HG02588 (cell line): ENCODE measurements around the gene BRPF1.

ENCODE experiments used
- ATAC-seq: cut with Tn5 transposase; IDR thresholded peaks from one replicate; pipeline ENCODE4 v1.9.1; 2021; ENCODE audit warnings: mild to moderate bottlenecking, moderate library complexity; ENCODE audit not compliant: unreplicated experiment

Gene BRPF1, protein sequence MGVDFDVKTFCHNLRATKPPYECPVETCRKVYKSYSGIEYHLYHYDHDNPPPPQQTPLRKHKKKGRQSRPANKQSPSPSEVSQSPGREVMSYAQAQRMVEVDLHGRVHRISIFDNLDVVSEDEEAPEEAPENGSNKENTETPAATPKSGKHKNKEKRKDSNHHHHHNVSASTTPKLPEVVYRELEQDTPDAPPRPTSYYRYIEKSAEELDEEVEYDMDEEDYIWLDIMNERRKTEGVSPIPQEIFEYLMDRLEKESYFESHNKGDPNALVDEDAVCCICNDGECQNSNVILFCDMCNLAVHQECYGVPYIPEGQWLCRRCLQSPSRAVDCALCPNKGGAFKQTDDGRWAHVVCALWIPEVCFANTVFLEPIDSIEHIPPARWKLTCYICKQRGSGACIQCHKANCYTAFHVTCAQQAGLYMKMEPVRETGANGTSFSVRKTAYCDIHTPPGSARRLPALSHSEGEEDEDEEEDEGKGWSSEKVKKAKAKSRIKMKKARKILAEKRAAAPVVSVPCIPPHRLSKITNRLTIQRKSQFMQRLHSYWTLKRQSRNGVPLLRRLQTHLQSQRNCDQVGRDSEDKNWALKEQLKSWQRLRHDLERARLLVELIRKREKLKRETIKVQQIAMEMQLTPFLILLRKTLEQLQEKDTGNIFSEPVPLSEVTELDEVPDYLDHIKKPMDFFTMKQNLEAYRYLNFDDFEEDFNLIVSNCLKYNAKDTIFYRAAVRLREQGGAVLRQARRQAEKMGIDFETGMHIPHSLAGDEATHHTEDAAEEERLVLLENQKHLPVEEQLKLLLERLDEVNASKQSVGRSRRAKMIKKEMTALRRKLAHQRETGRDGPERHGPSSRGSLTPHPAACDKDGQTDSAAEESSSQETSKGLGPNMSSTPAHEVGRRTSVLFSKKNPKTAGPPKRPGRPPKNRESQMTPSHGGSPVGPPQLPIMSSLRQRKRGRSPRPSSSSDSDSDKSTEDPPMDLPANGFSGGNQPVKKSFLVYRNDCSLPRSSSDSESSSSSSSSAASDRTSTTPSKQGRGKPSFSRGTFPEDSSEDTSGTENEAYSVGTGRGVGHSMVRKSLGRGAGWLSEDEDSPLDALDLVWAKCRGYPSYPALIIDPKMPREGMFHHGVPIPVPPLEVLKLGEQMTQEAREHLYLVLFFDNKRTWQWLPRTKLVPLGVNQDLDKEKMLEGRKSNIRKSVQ (N-terminal part only)

DNA sequence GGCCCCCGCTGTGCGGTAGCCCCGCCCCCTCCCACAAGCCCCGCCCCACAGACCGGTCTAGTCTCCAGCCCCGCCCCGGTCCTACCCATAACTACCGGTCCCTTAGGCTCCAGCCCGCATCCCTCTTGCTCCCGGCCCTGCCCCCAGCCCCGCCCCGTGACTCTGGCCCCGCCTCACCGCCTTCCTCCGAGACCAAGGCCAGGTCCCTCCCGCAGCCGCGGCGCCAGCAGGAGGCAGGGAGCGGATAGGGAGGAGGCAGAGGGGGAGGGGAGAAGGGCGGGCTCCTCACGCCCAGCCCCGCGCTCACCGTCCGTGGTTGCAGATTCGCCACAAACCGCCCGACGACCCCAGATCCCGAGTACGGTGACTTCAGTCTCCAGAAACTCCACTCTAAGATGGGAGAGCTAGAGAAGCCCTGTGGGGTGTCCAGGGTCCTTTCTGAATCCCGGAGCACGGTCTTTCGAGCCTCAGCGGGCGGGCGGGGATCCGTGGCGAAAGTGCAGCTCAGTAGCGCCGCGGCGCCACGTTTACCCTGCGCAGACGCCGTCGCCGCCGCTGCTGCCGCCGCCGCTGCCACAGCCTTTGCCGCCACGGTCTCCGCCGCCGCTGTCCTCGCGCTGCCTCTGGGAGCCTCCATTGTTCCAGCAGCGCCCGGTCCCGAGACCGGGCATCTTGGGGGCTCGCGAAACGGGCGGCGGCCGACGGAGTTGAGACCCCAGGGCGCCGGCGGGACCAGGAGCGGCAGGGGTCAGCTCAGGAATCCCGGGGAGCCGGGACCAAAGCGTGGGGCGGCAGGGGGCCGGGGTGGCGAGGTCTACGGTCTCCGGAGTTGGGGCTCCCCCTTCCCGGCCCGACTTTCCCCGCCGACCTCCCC lies at the start of gene BRPF1:
Gene BRPF1 (plus strand): TSS at position 530 of the 874 bp plus-strand sequence. CDS start 2,406 bp downstream, outside the sequence.
- peak; percentile 92 for ATAC-seq

DNA sequence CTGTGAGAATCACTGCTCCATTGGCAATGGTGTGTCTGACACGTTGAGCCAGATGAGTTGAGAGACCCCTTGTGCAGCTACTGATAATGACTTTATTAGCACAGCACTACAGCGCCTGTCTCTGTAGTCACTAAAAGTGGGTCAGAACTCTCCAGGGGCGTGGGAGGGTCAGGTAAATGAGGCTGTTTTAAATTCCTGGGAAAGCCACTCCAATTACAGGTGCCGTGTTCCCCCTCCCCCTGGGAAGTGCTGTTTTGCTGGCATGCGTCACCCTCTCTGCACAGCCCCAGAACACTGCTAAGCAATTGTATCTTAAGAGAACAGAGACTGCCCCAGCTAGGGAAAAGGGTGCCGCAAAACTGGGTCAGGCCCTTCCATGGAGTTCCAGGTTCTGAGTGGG lies 49.4 kb upstream of the BRPF1 start:
- ATAC-seq = no peak

DNA sequence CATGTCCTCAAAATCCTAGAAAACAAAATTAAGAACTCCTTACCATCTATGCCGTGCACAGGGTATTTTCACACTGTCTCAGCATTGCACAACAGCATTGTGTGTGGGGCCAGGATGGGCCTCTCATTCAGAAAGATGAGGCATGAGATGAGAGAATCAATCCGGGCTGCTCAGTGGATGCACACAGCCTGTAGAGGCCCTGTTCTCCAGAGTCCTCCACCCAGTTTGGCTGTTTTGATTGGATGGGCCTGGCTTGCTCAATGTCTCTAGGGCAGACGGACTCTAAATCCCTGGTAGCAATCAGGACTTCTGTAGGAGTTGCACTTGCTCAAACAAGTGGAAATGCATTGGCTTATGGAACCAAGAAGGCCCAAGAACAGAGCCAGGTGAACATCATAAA lies 48.1 kb upstream of the BRPF1 start:
- ATAC-seq = no peak

DNA sequence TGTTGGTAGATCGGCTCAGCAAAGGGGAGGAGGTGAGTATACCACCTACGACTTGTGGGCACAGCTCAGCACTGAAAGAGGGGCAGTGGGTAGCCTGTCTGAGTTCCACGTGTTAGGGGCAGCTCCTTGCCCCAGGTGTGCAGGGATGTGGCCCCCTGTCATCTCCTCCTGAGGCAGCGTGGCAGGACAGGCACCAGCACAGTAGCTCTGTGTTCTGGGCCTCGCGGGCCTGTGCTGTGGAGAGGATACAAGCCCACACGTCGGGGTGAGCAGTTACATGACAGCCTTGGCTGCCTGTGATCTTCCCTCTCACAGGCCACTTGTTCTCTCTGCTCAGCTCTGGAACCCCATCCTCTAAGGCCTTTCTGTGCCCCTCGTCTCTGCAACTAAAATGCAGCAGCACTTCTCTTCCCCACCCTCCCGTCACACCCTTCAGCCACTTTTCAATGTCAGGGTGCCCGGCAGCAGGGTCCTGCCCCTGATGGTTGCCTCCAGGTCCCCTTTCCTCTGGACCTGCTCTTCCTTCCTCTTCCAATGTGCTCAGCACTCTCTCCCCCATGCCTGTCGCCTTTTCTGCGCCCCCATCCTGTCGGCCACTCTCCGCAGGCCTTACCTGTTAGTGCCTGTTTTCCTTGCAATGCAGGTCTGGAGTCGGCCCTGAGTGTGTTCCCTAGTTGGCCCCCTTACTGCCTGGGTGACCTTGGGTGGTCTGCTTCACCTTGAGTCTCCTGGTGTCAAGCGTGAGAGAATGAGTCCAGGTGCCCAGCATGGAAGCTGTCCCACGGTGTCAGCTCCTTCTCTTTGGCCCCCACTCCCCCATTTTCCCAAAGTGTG lies 46.1 kb upstream of the BRPF1 start:
- ATAC-seq = no peak

DNA sequence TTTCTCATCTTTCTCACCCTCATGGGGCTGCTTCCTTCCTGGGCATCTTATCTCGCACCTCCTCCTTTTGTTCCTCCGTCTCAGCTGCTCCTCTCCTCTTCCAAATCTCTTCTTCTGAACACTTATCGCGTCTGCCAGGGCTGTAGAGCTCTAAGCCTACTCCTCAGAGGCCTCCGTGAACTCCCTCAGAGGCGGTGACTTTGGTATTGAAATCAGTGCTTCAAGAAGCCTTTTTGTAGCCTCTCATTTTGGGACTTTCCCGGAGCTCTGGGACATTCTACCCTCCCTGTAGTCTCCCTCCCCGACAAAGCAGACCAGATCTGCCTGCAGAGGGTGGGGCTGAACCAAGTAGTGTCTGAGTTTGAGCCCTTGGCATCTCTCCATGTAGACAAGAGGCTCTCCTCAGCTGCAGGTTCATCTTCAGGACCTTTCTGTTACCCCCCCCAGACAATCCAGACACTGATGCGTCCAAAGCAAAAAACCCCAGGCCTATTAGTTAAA lies 45.4 kb upstream of the BRPF1 start:
- no peak for ATAC-seq

DNA sequence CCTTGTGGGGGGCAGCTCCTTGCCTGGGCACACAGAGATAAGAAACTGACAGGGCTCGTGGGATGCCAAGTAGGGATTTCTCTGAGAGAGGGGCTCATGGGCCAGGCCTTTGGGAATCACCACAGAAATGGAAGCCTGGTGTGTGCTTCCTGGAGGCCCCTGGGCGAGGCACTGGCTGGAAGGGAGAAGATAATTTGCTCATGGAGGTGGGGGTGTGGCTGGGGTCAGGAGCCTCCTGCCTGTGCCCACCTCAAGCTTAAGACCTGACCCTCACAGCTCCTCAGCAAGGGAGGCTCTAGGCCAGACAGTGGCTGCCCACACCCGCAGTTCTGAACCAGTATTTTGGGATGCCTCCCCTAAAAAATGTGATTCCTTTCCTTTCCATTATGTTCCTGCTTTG lies 44.8 kb upstream of the BRPF1 start:
- ATAC-seq = no peak

DNA sequence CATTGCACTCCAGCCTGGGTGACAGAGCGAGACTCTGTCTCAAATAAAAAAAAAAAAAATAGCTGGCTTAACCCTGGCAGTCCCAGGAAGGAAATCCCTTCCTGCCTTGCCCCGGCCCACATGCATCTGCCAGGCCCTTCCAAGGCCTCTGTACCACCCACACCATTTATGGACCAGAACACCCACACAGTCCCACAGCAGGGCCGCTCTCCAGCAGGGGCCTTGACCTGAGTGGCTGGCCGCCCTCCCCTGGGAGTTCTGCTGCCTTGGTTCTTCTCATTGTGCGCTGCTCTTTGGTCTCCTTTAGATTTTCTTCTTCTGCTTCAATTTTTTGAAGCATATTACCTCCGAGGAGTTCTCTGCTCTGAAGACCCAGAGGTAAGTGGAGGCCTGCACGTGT lies 44.0 kb upstream of the BRPF1 start:
- no peak for ATAC-seq

DNA sequence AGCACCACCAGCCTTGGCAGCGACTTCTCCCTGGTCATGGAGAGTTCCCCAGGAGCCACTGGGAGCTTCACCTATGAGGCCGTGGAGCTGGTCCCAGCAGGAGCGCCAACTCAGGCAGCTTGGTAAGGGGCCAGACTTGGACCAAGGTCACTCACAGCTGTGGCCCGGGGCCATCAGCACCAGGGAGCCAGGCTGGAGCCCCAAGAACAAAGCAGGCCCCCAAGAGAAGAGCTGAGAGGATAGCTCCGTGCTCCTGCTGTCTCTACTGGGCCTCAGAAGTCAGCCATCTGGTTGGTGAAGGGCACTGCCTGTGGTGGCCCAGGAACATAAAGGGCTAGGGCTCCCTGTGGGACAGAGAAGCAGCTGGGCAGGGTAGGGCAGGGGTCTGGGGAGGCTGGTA lies 42.6 kb upstream of the BRPF1 start:
- ATAC-seq = no peak

DNA sequence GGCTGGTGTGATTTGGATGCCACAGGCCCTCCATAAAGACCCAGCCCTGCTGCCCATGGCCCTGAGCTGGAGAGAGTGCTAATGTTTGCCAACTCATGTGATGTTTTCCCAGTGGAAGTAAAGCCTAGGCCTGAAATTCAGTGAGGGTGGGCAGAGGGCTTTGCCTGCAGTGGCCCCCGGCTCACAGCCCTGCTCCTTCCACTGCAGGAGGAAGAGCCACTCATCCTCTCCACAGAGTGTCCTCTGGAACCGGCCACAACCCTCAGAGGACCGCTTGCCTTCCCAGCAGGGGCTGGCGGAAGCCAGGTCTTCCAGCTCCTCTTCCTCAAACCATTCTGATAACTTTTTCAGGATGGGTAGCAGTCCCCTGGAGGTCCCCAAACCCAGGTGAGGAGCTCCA lies 41.8 kb upstream of the BRPF1 start:
- no peak for ATAC-seq

DNA sequence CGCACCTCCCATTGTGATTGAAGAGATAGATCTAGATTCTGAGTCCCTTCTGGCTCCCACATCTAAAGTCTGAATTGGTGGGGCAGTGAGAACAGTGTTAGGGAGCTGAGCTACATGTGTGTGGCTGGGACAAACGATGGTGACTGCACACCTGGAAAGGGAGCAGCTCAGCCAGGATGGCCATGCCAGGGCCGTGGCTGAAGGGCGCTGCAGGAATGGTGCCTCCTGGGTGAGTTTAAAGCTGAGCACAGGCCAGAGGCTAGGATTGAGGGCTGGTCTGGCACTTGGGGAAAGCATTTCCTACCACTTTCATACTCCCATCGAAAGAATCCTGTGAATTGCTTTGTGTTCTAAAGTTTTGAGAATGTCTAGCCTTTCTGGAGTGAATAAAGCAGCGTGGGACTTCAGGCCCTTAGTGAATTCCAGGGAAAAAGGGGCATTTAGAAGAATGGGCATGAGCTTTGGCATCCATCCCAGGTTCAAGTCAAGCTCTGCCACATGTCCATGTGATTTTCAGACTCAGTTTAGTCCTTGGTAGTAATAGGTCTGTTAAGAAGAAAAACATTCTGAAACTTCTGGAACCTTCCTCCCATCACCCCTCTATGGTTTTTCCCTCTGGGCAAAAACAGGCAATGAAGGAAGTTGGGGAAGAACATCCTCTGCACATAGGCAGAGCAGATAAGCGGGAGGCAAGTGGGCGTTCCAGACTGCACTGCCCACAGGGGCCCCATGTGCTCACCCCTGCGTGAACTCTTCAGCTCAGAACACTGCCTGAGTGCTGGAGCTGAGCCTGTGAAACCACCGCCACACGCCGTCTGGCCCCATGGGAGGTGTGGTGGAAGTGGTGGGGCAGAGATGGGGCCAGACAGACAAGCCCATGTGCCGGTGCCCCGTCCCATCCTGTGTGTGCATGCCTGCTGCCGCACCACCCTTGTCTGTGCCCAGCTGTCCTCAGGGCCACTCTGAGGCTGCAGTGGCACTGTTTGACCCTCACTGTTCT lies 40.8 kb upstream of the BRPF1 start:
- ATAC-seq = peak; percentile 88

DNA sequence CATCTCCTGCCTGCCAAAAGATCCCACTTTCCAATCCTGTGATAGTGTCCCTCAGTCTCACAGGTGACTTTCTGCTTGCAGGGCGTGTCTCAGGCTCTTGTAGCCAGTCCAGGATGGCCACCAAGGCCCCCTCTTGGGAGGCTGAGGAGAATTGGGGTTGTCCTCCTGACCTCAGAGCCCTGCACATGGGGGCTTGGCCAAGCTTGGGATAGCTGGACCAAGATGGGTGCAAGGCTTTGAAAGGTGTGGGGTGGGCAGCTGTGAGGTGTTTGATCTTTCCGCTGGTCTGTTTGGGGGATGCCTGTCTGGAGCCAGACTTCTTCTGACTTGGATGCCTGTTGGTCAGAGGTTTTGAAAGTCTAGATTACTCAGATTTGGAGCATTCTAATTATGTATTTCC lies 39.9 kb upstream of the BRPF1 start:
- ATAC-seq = no peak

DNA sequence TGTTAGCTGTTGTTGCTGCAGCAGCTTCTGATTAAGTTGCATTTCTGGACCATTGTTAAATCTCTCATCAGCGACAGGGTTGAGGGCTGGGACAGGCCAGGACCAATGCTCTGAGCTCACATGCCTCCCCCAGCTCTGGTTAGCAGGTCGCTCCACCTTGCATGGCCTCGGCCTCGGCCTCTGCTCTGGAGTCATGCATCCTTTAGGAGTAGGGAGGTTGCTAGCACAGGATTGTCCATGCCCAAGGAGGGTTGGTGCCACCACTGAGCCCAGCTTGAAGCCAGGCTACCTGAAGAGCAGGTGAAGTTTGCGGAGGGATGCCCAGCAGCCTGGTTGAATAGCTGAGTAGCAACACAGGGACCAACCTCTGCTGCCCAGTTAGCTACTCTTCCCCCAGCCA lies 39.1 kb upstream of the BRPF1 start:
- no peak for ATAC-seq

DNA sequence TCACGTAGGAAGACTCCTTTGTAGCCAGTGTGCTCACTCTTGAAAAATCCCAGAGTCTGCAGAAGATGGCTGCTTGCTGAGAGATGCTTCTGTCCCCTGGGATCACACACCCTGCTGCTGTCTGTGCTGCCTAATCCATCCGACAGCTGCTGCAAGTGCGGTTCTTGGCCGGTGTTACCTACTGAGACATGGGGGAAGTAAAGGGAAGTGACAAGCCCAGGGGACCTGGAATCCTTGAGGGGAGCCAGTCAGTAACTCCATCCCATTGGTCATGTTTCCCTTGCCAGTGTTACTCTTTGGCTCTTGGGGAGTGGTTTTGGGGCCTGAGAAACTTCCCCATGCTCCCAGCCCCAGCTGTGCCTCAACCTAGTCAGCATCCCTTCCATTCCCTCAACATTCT lies 36.2 kb upstream of the BRPF1 start:
- no peak for ATAC-seq

DNA sequence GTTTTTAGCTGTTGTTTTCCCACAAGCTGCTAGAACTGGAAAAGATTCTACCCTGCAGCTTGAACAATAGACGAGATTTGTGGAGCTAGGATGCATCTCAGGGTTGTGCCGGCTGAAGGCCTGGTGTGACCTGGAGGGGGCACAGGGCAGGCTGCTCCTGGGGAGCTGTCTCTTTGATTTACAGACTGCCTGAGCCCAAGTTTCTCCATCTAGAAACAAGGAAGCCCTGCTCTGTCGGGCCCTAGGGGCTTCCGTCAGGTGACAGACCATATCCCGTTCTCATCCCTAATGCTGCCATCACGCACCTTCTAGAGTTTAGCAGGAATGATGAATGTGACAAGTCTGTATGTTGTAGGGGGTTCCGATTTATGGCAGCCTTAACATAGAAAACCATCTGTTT lies 35.8 kb upstream of the BRPF1 start:
- ATAC-seq = no peak

DNA sequence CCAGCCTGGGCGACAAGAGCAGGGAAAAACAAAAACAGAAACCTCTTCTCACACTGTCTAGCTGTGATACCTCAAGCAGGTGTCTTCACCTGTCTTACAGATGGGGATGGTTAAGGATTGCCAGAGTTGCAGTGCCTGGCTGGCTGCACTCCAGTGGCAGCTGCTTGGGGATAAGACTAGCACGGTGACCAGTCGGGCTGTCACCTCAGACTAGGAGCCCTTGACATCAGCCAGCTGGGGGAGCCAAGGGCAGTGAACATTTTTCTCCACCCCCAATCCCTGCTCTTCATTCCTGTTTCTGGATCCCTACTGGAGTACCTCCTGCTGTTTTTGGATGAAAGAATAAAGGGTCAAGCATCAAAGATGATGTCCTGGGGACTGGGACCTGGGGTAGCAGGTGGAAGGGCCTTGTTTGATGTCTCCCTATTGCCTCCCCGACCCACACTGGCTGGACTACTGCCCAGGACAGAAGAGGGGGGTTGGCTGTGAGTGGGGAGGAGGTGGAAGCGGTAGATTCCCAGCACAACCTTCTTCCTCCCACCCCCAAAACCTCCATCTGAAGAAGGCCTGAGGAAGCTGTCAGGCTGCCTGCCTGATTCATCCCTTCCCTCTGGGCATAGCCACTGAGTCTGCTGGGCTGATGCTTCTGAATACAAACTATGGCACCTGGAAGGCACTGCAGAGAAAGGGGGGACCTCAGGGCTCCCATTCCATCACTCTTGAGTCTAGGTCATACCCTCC lies 34.9 kb upstream of the BRPF1 start:
- no peak for ATAC-seq

DNA sequence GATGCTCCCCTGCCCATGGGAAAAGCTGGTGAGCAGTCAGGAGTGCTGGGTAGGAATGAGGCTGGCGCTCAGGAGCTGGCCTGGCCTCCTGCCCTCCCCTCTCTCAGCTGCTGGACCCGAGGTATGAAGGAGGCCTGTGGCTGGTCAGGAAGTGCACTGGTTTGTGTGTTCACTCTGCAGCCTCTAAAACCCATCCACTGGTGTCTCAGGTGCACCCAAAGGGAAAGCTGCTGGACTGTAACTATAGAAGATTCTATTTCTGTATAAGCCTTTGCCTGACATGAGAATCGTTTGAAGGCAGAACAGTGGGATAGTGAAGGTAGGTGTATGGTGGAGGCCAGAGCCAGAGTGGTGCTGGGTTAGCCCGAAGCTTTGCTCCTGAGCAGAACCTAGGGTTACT lies 33.6 kb upstream of the BRPF1 start:
- ATAC-seq = no peak

DNA sequence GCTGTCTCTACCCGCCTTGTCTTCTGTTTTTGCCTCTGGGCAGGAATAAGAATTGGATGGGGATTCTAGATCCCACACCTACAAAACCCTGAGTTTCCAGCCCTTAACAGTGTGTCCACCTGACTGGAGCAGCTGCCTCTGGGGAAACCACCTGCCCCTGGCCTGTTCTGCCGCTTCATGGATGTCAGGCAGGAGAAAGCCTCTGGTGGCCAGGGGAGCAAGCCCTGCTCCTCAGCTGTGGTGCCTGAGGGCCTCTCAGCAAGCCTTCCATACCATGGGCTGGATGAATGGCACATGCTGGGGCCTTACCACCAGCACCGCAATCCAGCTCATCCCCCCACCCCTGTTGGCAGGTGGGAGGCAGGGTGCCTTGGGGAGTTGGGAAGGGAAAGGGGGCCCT lies 33.2 kb upstream of the BRPF1 start:
- ATAC-seq = no peak

DNA sequence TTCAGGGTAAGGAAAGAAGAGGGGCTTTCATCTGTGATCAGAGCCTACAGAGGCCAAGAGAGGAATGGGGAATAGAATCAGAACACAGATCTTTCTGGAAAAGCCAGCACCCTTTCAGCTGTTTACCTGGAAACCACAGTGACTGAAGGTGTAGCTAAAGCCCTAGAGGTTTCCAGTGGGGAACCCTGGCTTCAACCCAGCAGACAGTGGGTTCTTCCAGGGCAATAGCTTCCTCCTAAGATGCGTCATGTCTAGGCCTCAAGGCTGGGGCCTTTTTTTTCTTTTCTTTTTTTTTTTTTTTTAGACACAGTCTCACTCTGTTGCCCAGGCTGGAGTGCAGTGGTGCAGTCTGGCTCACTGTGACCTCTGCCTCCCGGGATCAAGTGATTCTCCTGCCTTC lies 31.0 kb upstream of the BRPF1 start:
- no peak for ATAC-seq
